T47D (cell line): ENCODE data around the gene DNAH1.

Experiments
- DNase-seq, 2 experiments: peaks; one replicate each; pipeline versions ENCODE4 v3.0.0 to v3.0.0-alpha.2; 2011 to 2012; ENCODE audit warnings: low read depth in 1 of 2, low spot score in 1 of 2
- JUND ChIP-seq: IDR thresholded peaks from 2 replicates; pipeline ENCODE4 v1.6.1; 2012; ENCODE audit warnings: low read depth
- in situ Hi-C: cut with HindIII; loops from 2 replicates; pipeline ENCODE4 v1.10.0; 2016; ENCODE audit warnings: low sequenced_read_pairs, low pct_unique_long_range_greater_than_20kb

Gene DNAH1

DNA sequence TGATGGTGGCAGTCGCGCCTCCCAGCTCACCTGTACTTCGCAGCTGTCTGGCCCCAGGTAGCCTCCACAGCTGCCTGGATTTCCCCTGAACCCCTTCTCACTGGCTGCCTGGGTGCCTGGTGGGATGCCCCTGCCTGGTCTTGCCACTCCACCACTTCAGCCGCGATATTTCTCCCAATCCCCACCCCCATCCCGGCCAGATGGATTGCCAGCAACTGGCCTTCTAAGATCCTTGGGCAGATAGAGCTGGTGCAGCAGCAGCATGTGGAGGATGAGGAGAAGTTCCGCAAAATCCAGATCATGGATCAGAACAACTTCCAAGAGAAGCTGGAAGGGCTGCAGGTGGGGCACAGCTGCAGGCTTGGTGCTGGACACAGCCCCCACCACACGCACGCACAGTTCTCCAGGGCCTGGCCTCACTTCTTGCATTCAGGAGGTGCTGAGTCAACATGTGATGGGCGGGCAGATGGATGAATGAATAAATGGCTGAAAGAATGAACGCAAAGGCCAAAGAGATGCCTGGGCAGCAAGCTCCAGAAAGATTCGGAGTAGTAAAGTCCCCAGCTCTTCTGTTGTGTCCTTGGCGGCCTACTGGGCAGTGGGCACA is 35.7 kb downstream of the DNAH1 start:
- no peak for DNase-seq
- in situ Hi-C loops = no loop called here

GRCh38 chr3:52352566-52352965 is 36.4 kb downstream of the DNAH1 start:
- in situ Hi-C loops = no loop called here
- no peak for DNase-seq
- no peak for TF ChIP-seq JUND

More for the DNA sequence above, 35.7 kb downstream of the DNAH1 start:
- no peak for TF ChIP-seq JUND

DNA sequence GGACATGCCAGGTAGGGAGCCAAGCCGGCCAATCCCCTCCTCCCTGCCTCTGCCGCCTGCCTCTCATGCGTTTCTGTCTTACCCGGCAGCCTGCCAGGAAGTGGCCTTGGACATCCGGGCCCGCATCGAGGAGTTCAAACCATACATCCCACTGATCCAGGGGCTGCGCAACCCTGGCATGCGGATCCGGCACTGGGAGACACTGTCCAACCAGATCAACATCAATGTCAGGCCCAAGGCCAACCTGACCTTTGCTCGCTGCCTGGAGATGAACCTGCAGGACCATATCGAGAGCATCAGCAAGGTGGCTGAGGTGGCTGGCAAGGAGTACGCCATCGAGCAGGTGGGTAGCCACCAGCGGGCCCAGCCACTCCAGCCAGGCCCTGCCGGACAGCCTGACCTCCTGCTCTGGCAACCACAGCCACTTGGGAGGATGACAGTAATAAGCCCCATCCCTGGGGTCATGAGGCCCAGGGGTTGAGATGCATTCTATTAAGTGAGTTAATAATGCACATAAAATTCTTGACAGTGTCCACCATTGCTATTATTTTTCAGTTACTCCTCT is 37.3 kb downstream of the DNAH1 start:
- DNase-seq = no peak
- no peak for TF ChIP-seq JUND
- in situ Hi-C loops = no loop called here

- in situ Hi-C loops = no loop called here
- TF ChIP-seq JUND = no peak
- DNase-seq = no peak
Measured at GRCh38 chr3:52354676-52355075, 38.6 kb downstream of the DNAH1 start.

DNA sequence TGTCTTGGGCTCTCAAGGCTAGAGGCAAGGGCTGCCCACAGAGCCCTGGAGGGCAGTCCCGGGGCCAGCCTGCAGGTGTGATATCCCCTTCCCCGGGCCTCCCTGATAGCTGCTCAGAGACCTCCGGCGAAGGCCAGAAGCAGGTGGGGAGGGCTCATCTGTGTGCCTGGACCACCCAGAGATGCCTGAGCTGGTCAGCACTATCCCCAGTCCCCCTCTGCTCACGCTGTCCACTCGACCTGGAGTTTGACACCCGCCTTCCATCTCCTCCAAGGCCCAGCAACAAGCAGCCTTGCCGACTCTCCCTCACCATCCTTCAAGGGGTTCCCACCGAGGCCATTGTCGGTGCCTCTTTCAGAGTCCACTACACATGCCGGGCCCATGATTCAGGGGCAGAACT is 39.4 kb downstream of the DNAH1 start:
- no peak for TF ChIP-seq JUND
- in situ Hi-C loops = no loop called here
- no peak for DNase-seq

DNA sequence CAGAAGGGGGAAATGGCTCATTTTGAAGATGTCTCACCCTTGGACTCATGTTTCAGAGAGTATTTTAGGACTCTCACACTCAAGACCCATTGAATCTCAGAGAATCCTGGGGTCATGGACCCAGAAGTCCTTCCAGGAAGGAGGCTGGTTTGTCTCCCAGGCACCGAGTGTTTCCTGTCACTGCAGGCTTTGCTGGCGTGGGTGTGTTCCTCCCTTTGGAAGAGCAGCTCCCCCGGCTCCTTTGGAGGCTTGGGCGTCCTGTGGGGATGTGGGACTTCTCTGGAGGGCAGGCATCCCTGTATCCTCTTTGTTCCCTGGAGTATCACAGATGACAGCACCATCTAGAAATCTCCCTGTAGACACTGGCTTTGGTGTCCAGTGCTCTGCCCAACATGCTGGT is 40.0 kb downstream of the DNAH1 start:
- TF ChIP-seq JUND = no peak
- in situ Hi-C loops = no loop called here

DNA sequence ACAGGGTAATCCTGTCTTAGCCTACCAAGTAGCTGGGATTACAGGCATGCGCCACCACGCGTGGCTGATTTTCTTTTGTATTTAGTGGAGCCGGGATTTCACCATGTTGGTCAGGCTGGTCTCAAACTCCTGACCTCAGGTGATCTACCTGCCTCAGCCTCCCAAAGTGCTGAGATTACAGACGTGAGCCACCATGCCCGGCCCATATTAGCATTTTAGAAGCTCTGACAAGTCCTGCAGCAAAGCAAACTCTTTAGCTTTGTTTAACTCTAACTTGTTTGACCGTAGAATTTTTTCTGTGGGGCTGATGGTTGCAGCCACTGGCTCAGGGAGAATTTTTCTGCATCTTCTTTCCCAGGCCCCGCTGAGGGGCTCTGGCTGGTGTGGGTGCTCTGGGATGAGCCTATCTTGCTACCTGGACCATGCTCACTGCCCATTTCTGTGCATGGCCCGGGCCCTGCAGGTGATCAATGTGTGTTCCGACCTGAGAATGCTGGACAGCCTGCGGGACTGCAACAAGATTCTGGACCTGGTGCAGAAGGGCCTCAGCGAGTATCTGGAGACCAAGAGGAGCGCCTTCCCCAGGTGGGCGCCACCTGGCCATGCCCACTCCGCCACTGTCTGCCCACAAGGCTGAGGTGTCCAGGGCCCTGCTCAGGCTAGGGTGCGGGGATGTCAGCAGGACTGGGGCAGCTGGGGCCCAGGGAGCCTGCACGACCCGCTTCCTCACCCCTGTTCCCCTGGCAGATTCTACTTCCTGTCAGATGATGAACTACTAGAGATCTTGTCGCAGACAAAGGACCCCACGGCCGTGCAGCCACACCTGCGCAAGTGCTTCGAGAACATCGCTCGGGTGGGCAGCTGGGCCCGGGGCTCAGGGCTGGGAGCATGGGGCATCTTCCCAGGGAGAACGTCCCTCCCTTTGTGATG is 41.3 kb downstream of the DNAH1 start:
- TF ChIP-seq JUND = no peak
- no peak for DNase-seq
- in situ Hi-C loops = no loop called here

More for the DNA sequence above, 40.0 kb downstream of the DNAH1 start:
- DNase-seq = no peak

DNA sequence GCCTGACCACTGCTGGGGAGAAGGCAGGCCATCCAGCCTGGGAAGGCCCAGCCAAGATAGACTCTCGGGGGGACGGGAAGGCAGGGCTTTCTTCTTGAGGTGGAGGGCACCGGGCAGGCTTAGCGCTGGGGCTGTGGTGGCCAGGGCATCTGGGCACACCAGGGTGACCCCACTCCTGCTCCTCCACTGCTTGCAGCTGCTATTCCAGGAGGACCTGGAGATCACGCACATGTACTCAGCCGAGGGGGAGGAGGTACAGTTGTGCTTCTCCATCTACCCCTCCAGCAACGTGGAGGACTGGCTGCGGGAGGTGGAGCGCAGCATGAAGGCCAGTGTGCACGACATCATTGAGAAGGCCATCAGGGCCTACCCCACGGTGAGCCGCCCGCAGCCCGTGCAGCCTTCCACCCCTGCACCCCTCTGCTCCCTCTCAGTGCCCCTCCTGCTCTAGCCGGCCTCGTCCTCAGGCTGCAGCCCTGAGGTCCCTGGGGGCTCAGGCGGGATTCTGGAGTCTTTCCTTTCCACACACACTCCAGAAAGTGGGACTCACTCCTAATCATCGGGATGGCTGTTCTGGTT is 42.3 kb downstream of the DNAH1 start:
- no peak for TF ChIP-seq JUND
- no peak for DNase-seq
- in situ Hi-C loops = no loop called here

GRCh38 chr3:52359116-52359855 is 43.2 kb downstream of the DNAH1 start:
- TF ChIP-seq JUND = no peak
- in situ Hi-C loops = no loop called here
- DNase-seq = no peak

GRCh38 chr3:52361011-52361410 is 44.9 kb downstream of the DNAH1 start:
- in situ Hi-C loops = no loop called here
- no peak for DNase-seq
- TF ChIP-seq JUND = no peak

- DNase-seq = no peak
- TF ChIP-seq JUND = no peak
- in situ Hi-C loops = no loop called here
Measured at GRCh38 chr3:52361454-52361853, 45.3 kb downstream of the DNAH1 start.

- DNase-seq = no peak
- TF ChIP-seq JUND = no peak
- in situ Hi-C loops = no loop called here
Measured at GRCh38 chr3:52361898-52362297, 45.8 kb downstream of the DNAH1 start.
